GM19455 (cell line): Measurements from ENCODE around the gene FGD4.
"Not testable (repeated sequence)": the region's sequence is repeated elsewhere in the genome, so short reads cannot be mapped to it uniquely, and the experiment has no call there.

Experiments
- ATAC-seq: cut with Tn5 transposase; IDR thresholded peaks from one replicate; pipeline ENCODE4 v1.9.1; 2021; ENCODE audit not compliant: unreplicated experiment

FGD4 gene

DNA sequence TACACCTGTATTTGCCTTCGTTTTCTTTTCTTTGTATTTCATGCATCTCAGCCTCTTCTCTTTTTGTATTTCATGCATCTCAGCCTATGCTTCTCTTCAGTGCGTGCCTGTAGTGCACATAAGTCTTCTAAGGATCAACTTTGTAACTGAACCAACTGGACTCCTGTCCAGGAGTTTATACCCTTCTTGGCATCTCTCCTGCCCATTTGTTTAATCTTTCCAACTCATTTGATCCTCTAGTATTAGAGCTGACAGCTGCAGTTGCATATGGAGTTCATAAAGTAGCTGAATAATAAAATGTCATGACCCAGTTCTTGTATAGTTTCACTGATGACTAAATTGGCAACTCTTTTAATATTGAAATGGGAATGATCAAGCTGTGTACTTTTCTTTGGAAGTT, 89.7 kb downstream of the FGD4 start:
- no peak for ATAC-seq

- ATAC-seq: no peak
These were observed 91.4 kb downstream of the FGD4 start for GRCh38 chr12:32490801-32491200.

GRCh38 chr12:32493282-32493681, 93.9 kb downstream of the FGD4 start:
- ATAC-seq: no peak

DNA sequence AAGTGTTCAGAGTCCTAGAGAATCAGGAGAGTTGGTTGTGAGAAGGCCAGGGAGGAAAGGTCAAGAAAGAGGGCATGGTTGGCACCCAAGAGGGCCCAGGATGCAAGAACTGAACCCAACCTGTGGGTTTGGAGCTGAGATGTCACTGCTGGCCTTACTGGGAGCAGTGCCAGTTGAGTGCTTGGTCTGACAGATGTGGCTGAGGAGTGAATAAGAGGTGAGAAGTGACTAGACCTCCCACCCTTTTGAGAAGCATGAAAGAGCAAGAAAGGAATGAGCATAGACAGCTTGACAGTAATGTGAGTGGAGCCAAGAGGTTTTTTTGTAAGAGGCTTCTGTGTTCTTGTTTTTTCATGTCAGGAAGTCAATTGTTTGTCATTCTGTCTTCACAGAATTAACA, 95.3 kb downstream of the FGD4 start:
- ATAC-seq: no peak

DNA sequence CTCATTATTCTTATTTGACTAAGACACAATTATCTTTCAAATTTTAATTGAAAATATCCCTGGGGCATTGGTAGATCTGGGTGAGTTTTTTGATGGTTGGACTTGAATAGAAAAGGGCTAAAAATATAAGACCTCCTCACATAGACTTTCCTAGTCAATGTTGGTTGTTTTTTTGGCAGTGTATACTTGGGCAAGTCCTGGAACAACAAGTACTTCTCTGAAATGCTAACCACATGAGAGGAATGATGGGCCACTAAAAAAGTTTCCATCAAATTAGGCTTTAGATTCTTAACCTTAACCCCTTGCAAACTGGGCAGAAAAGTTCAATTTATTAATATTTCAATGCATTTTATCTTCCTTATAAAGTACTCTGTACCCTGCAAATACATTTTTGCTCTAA, 97.6 kb downstream of the FGD4 start:
- ATAC-seq: no peak

DNA sequence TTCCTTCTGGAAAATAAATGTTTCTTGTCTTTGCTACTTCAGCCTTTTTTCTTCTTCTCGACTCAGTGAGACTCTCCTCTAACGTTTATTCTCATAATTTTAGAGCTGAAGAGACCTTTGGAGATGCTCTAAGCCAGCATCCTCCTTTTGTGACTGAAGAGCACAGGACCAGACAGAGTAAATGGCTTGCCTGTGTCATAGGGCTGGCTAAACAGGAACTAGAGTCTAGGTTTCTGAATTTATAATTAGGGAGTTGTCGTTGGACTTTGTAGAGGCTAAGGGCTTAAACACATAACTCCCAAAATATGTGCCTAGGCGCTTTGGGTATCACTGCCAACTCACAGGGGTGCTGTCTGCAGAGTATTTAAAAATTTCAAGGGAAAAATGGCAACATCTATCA, 98.5 kb downstream of the FGD4 start:
- ATAC-seq: no peak

DNA sequence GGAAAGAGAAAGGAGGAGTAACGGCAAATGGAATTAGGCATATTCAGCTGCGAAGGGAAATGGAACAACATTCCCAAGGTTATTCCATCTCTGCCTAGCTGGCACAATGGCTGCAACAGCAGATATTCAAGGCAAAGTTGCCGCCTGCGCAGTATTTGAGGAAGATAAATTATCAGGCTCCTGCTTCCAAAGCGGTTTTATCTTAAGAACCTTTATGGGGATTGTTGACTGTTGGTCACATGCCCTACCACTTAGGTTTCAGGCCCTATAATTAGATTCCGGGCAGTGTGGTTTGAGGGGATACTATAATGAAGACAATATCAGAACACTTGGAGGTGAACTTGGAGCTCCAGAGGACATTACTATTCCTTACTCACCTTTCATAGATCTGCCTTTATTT, 99.7 kb downstream of the FGD4 start:
- ATAC-seq: no peak

DNA sequence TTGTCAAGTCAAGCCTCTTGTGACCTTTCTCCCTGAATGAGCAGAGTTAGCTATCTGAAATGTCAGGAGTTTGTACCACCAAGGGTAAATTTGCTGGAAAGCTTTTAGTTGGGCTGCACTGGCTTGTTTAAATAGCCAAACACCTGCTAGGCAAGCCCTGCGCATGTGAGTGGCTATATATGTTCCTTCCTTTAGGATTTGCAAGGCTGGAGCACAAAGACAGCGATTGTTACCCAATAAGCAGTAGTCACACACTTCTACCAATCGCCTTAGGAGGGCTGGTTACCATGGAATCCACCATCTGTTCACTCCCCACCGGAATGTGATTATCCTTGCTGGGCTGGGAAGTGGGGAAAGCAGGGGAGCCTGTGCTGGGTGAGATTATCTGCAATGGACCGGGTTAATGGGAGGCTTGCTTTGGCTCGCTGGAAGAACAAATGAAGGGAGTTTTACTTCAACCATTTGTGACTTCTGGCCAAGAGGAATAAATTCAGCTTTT, 102.5 kb downstream of the FGD4 start:
- no peak for ATAC-seq

DNA sequence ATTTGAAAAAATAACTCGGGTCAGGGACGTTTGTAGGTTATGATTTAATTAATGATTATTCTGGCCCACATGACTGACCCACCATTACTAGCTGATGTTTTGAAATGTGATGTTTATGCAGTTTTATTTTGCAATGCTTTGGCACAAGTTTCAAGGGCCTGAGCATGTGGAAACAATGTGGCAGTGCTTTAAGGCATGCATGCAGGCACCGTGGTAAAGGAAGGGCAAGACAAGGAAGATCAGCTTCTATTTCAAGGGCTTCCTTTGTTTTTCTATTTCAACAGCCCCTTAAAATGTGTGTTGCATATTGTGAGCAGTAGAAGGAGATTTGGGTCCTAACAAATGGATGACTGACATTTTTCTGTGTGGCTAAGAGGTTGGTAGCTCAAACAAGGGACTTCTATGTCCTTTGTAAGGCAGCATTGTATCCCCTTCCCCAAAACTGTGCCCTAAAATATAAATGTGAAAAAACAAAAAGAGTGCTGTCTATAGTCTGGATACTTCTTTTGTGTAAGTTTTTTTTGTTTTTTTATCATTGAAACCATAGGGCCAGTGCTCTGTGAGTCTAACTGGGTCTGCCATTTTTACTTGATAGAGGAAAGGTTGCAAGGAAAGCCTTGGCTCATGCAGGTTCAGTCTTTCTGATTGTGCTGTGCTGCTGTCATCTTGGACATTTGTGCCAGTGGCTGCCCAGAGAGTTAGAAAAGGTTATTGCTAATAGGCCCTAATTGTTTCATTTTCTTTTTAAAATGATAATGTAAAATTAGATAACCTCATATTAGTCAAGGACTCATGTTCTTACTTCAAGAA, 103.5 kb downstream of the FGD4 start:
- ATAC-seq: no peak

- ATAC-seq: no peak
These were observed 104.4 kb downstream of the FGD4 start for GRCh38 chr12:32503730-32504129.

GRCh38 chr12:32504591-32504990, 105.2 kb downstream of the FGD4 start:
- ATAC-seq: no peak

DNA sequence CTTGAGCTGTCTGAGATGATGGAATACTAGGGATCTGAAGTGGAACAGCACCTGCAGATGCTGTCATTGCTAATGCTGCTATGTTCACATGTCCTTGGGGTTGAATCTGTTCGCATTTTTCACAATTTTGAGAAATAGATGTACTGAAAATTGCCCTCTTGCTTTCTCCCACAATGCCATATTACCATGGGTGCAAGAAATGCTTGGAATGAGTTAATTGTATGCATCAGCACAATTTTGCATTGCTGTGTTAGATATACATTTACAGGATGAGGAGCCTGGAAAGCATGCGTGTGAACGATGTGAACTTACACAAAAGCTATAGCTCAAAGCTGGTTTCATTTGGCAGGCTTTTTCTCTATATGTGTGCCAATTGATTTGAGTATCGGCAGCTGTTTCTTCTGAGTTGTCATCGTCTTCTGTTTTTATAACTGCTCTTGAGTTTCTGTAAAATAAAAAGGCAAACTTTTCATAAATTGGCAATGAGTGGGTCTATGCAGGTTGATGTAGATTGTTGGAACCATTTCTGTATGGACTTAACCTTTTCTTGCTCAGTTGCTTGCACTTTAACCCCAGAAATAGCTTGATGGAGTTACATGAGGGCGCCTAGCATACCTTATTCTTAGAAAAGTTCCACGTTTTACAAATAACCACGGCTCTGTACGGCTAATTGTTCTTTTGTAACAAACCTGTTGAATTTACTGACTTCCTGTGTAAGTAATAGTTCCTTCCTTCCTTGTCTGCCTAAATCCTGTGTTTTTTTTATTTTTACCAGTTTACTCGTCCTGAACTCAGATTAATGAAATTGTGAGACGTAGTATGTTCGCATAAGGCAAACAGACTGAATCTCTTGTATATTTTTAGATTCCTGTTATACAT, 105.9 kb downstream of the FGD4 start:
- no peak for ATAC-seq

DNA sequence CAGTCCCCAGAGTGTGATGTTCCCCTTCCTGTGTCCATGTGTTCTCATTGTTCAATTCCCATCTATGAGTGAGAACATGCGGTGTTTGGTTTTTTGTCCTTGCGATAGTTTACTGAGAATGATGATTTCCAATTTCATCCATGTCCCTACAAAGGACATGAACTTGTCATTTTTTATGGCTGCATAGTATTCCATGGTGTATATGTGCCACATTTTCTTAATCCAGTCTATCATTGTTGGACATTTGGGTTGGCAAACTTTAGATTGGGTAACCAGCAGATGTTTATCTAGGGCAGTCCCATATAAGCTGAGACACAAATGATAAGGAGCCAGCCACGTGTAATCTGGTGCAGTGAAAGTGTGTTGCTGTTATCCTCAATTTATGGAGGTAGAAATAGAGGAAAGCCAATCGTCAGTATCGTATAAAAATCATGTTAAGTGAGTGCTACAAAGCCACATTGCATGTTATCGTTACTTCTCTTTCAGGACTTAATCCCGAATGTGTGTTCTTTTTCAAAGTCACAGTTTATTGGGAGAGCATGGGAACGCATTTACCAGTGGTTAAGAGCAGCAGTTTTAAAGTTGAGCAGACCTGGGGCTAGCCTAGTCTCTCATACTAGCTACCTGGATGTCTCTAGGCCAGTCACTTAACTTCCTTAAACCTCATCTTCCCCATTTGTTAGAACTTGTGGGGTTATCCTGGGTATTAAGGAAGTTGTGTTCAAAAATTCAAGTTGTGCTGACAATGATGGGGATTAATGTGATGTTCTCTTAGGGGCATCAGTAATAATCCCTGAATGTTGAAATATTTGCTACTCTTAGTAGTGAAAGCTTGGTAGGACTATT, 108.0 kb downstream of the FGD4 start:
- ATAC-seq: not testable (repeated sequence)

GRCh38 chr12:32507942-32508320, 108.6 kb downstream of the FGD4 start:
- no peak for ATAC-seq

- no peak for ATAC-seq
These were observed 109.3 kb downstream of the FGD4 start for GRCh38 chr12:32508626-32509025.

GRCh38 chr12:32509328-32510091, 110.2 kb downstream of the FGD4 start:
- ATAC-seq: no peak

DNA sequence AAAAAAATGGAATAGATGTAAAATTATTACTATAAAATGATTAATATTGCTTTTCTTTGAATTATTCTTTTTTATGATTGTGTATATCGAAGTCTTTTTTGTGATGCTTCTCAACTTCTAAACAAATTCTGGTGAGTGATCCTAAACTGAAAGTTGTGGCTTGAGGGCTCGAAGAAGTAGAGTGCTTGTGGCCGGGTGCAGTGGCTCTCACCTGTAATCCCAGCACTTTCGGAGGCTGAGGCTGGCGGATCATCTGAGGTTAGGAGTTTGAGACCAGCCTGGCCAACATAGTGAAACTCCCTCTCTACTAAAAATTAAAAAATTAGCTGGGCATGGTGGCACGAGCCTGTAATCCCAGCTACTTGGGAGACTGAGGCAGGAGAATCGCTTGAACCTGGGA, 112.6 kb downstream of the FGD4 start:
- not testable (repeated sequence) for ATAC-seq

DNA sequence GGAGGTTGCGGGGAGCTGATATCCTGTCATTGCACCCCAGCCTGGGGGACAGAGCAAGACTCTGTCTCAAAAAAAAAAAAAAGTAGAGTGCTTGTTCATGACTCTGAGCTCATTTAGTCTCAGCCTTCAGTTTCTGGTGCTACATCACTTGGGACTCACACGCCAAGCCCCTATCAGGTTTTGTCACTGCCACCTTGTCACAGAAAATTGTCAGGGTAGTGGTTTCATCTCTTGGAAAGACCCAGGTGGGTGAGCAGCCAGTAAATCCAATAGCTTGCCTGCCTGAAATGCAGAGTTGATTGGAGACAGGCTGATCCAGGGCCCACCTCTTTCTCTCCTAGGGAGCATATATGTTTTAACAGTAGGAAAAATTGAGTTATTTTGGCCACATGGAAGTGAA, 113.0 kb downstream of the FGD4 start:
- ATAC-seq: no peak

DNA sequence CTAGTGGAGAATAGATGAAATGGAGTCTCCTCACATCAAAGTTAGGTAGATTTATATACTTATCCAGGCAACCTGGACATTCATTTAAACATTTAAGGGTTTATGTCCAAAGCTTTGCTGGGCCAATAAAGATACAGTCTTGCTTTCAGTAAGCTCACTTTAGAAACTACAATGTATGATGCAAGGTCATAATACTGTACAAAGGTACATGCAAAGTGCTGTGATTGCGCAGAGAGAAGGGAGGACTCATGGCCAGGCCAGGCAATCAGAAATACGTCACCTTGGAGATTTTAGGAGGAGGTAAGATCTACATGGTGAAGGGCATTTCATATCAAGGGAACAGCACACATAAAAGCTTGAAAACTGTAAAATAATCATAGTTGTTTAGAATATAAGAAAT, 113.6 kb downstream of the FGD4 start:
- ATAC-seq: no peak

- ATAC-seq: no peak
These were observed 115.9 kb downstream of the FGD4 start for GRCh38 chr12:32515137-32515873.
